GM21529 (cell line): ENCODE measurements around the gene MAGEL2.

ENCODE experiments used
- ATAC-seq: cut with Tn5 transposase; IDR thresholded peaks from one replicate; pipeline ENCODE4 v1.9.1; 2021; ENCODE audit not compliant: unreplicated experiment

Gene MAGEL2

GRCh38 chr15:23647421-23648370 is at the start of gene MAGEL2:
Gene MAGEL2, minus strand, starts transcription at chr15:23647867. Its CDS starts 125 bp downstream, at chr15:23647742.
- no peak for ATAC-seq

- no peak for ATAC-seq
Observed at GRCh38 chr15:23695282-23695681, 47.6 kb upstream of the MAGEL2 start.

- ATAC-seq, result no peak
Observed at GRCh38 chr15:23694592-23694991, 46.9 kb upstream of the MAGEL2 start.

- no peak for ATAC-seq
Observed at GRCh38 chr15:23690450-23690852, 42.8 kb upstream of the MAGEL2 start.

- ATAC-seq, result no peak
Observed at GRCh38 chr15:23690015-23690414, 42.3 kb upstream of the MAGEL2 start.

- no peak for ATAC-seq
Observed at GRCh38 chr15:23687143-23687470, 39.4 kb upstream of the MAGEL2 start, which contains the start of gene NDN. Gene NDN, minus strand, starts transcription at chr15:23687305. Its CDS starts 88 bp downstream, at chr15:23687217.

GRCh38 chr15:23686466-23687142 is 38.9 kb upstream of the MAGEL2 start:
- no peak for ATAC-seq

GRCh38 chr15:23671481-23671880 is 23.8 kb upstream of the MAGEL2 start:
- ATAC-seq, result no peak

- no peak for ATAC-seq
Observed at GRCh38 chr15:23670970-23671369, 23.3 kb upstream of the MAGEL2 start.

GRCh38 chr15:23663232-23663631 is 15.6 kb upstream of the MAGEL2 start:
- no peak for ATAC-seq

GRCh38 chr15:23648920-23649515 is 1.4 kb upstream of the MAGEL2 start:
- ATAC-seq, result no peak

- no peak for ATAC-seq
Observed at GRCh38 chr15:23647001-23647295, 719 bp downstream of the MAGEL2 start.

- ATAC-seq, result no peak
Observed at GRCh38 chr15:23646165-23647000, 1.3 kb downstream of the MAGEL2 start.

- no peak for ATAC-seq
Observed at GRCh38 chr15:23645371-23646164, 2.1 kb downstream of the MAGEL2 start.

GRCh38 chr15:23644829-23645228 is 2.8 kb downstream of the MAGEL2 start:
- ATAC-seq, result no peak

- no peak for ATAC-seq
Observed at GRCh38 chr15:23642413-23643044, 5.1 kb downstream of the MAGEL2 start.

- no peak for ATAC-seq
Observed at GRCh38 chr15:23634181-23634580, 13.5 kb downstream of the MAGEL2 start.

GRCh38 chr15:23629234-23629805 is 18.3 kb downstream of the MAGEL2 start:
- ATAC-seq, result no peak

- no peak for ATAC-seq
Observed at GRCh38 chr15:23628612-23629233, 18.9 kb downstream of the MAGEL2 start.
